Hematopoietic multipotent progenitor cell treated with erythropoietin and hydrocortisone succinate and interleukin-3 and kit ligand, for 17 days (in vitro differentiated cells): Measurements from ENCODE around the gene ADGRB2.

ENCODE experiments used
- DNase-seq: peaks from one replicate; pipeline ENCODE4 v3.0.0-alpha.2; 2015; ENCODE audit warnings: low spot score

The ADGRB2 gene

DNA sequence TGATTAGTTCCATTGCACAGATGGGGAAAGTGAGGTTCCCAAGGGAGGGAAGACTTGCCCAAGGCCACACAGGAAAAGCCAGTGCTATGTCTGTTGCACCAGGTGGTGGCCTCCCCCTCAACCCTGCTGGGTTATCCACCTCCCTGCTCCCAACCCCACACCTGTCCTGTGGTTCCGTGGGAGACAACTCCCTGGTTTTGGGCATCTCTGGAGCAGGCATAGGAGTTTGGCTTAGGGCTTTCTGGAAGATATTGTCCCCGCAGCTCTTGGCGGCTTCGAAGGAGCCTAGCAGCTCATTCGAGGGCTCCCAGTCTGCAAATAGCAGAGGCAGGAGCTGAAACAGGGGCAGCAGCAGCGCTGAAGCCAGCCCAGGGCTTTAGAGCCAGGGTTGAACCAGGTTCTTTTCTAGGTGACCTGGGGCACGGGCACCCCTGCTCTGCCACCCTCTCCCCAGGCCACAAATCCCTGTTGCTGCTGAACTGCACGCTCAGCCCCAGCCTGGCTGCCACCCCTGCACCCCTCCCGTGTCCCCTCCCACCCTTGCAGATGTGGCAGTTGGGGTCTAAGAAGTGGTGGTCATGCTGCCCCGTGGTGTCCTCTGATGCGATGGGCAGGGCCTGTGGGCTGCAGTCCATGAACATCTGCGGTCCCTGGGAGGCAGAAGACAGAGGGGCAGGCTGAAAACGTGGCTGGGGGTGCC is 29.6 kb upstream of the ADGRB2 start:
- no peak for DNase-seq

- DNase-seq = no peak
These were observed 28.9 kb upstream of the ADGRB2 start for GRCh38 chr1:31793086-31793485.

DNA sequence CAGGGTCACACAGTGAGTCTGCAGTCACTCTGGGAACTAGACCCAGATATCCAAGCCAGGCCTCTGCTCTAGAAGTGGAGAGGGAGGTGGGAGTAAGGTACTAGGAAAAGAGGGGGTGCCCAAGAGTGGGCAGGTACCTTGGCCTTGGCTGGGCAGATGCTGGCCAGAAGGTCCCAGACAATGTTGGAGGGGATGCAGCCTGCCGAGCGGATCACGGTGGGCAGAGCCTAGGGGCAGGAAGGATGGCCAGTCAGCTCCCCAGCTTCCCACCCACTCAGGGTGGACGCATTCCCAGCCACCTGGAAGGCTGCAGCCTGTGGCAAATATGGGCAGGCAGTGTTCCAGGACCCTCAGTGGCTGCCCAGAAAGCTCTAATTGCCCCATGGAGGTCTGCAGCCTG is 28.4 kb upstream of the ADGRB2 start:
- no peak for DNase-seq

DNA sequence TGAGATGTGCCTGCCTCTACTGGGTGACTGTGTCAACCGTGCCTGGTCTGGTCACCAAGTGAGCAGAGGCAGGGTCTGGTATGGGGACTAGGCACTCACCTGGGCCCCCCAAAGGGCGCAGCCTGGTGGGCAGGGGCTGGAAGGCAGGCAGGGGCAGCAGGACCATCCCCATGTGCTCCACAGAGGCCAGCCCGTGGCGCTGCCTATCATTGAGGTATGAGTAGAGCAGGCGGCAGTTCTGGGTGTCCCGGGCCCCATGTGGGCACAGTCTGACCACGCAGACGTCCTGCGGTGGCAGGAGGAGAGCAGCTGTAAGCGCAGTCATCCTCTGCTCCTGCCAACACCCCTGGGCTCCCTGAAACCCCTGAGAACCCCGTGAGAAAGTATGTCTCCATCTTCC is 28.0 kb upstream of the ADGRB2 start:
- DNase-seq = no peak

GRCh38 chr1:31791131-31791858 is 27.2 kb upstream of the ADGRB2 start:
- DNase-seq = no peak

GRCh38 chr1:31790641-31791091 is 26.5 kb upstream of the ADGRB2 start:
- no peak for DNase-seq

DNA sequence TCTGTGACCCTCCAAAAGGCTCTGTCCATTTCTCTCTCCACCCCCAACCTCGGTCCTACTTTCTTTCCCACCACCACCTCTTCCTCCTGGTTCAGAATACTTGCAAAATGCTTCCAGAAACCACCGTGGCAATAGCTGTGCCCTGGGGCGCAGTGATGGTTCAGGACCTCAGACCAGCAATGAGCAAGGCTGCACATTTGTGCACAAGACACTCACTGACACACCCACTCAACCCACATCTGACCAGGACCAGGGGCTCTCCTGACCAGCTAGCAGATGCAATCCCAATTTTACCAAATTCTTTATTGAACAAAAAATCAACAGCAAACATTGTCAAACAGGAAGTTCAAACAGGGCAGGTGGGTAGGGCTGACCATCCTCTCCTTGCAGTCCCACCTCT is 26.0 kb upstream of the ADGRB2 start:
- no peak for DNase-seq

- peak; percentile 83 for DNase-seq
These were observed 25.3 kb upstream of the ADGRB2 start for GRCh38 chr1:31789259-31790065.

- DNase-seq = peak; percentile 34
These were observed 24.7 kb upstream of the ADGRB2 start for GRCh38 chr1:31788825-31789256.

DNA sequence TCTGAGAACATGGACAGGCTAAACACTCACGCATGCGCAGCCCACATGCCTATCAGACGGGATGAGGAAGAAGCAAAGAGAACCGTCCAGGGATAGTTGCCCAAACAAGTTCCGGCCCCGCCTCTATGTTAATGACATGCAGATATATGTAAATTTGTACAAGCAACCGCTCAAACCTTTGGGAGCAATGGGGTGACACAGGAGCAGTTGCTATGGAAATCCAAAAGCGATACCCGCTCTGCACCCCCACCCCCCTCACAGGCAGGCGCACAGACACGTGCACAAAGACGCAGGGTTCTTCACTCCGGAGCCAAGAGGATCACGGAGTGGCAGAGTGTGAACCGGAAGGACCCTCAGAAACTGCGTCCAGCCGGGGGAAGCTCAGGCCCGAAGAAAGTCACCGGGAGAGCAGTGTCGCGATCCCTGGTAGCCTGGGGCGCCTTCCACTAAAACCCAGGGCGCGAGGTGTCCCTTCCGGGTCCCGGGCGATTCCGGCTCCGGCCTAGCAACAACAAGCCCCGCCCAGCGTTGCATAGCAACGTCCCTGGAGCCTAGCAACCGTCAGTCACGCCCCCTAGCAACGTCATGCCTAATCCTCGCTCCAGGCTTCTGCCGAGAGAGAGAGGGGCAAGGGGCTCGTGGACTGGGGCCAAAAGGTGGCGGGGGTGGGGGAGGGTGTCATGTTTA is 24.1 kb upstream of the ADGRB2 start:
- DNase-seq = peak; percentile 87

DNA sequence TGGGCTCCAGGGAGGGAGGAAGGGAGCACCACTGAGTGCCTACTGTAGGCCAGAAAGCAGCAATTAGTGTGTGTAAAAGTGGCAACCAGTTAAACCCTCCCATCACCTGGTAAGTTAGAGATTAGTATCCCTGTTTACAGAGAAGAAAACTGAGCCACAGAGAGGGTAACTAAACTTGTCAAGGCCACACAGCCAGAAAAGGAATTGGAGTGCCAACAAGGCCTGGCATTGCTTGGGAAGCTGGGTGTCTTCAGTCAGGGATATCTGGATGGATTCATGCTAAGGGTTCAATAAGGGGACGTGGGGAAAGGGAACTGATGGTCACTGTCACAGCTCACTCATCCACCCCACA is 23.6 kb upstream of the ADGRB2 start:
- no peak for DNase-seq

DNA sequence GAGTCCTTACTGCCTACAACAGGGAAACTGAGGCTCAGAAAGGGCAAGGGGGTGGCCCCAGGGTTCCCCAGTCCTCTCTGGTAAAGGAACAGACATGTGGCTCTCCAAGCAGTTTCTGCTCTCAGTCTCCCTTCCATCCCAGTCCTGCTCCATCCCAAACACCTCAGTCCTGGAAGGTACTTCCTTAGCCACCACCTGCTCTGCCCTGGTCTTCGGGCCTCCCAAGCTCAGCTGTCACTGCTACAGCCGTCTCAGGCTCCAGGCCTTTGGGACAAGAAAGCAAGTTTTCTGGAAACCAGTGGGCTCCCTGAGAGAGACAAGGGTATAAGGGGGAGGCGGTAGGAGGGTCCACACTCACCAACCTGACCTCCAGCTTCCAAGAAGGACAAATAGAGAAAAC is 23.1 kb upstream of the ADGRB2 start:
- DNase-seq = no peak

DNA sequence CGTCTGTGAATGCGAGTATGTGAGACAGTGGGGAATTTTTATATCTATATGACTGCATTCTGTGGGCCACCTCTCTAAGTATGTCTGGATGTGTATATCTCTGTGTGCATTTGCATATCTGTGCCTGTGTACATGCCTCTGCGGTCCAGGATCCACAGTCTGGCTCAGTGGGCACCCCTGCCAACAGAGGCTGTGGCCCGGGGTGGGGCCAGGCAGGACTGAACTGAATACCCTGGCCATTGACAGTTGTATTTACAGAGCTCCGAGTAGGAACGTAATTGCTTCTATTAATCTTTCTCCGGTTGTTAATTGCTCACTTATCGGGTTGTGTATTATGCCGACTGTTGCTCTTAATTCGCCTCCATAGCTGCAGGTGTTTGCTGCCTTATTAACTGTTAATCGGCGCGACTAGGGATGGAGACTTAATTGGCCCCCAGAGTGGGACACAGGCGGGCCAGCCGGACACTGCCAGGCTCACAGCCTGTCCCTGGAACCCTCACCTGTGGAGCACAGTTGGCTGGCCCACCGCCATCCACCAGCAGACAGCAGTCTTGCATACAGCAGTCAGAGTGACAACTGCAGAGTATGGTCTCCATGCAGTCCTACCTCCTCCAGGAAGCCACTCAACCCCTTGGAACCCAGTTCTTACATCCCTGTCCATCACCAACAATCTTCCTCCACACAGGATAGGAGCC is 22.4 kb upstream of the ADGRB2 start:
- no peak for DNase-seq

- DNase-seq = no peak
These were observed 21.8 kb upstream of the ADGRB2 start for GRCh38 chr1:31785947-31786290.

GRCh38 chr1:31785020-31785946 is 21.1 kb upstream of the ADGRB2 start:
- DNase-seq = no peak

DNA sequence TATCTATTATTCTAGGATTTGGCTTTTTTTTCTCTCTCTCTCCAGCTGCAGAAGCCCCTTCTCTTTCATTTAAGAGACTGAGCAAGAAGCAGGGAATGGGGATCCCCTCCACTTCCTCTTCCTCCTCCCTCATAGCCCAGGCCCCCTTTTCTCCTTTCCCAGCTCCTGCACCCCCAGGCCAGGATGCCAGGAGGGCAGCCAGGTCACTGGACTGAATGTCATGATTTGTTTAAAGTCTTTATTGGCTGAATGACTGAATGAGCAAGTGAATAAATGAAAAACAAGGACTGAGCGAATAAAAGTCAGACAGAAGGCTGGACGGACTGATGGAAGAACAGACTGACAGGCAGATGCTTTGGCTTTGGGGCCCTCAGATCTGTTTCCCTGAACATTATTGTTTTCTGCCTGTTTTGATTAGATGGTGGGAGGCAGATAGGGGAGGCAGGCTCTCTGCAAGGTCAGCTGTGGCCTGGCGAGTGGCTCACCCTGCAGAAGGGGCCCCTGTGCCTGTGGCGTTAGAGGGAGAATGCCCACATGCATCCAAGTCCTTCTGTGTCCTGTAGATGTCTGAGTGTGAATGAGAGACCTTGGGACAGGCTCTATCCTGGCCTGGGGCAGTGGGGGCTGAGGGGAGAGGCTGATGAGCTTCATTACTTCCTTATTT is 20.3 kb upstream of the ADGRB2 start:
- DNase-seq = no peak

GRCh38 chr1:31783846-31784245 is 19.7 kb upstream of the ADGRB2 start:
- DNase-seq = no peak

- DNase-seq = no peak
These were observed 18.6 kb upstream of the ADGRB2 start for GRCh38 chr1:31782421-31783410.
